HEK293 (cell line): Measurements from ENCODE around the gene RBMS1.

Experiments used
- CTCF ChIA-PET: fragments of 350-600 bp; formaldehyde crosslinking; extraction: SDS; loops from one replicate; lab custom pipeline; 2021; ENCODE audit warnings: antibody characterized with exemption; lab: Yijun Ruan, JAX
- POLR2A ChIA-PET: fragments of 300-600 bp; formaldehyde crosslinking; extraction: SDS; loops from one replicate; lab custom pipeline; 2020; ENCODE audit warnings: antibody characterized with exemption, inconsistent platforms; lab: Yijun Ruan, JAX
- H3K27ac ChIP-seq: fragments of 200-500 bp; sonication (Bioruptor generic); 2 replicates; pipeline ENCODE4 v1.5.1; 2014; ENCODE audit warnings: low read depth, low read length, control low read depth, inconsistent platforms; ENCODE audit errors: extremely low read depth
- H3K36me3 ChIP-seq, 2 experiments: fragments of 200-500 bp in 1 of 2; sonication (Bioruptor generic) in 1 of 2; 1 replicate in 1 of 2; 2 replicates in 1 of 2; pipeline ENCODE4 v1.5.1; 2014 to 2017; ENCODE audit warnings: inconsistent platforms in 2 of 2, low read length in 2 of 2; ENCODE audit not compliant: control insufficient read depth in 2 of 2, insufficient read depth in 1 of 2
- H3K4me1 ChIP-seq: fragments of 200-500 bp; sonication (Bioruptor generic); 2 replicates; pipeline ENCODE4 v1.5.1; 2014; ENCODE audit warnings: mild to moderate bottlenecking, low read length, inconsistent platforms; ENCODE audit not compliant: control insufficient read depth, insufficient read depth
- H3K4me3 ChIP-seq: 2 replicates; pipeline ENCODE4 v1.5.1; 2011; ENCODE audit warnings: low read depth, mild to moderate bottlenecking, control low read depth, low read length, moderate library complexity
- H3K9me3 ChIP-seq: fragments of 200-500 bp; sonication (Bioruptor generic); 2 replicates; pipeline ENCODE4 v1.5.1; 2014; ENCODE audit warnings: low read depth, low read length, inconsistent platforms; ENCODE audit not compliant: control insufficient read depth, insufficient read depth
- AEBP2 ChIP-seq: fragments of 450-650 bp; formaldehyde crosslinking; IDR thresholded peaks from 2 replicates; pipeline ENCODE4 v1.5.1; 2016; ENCODE audit warnings: missing biosample characterization, missing genetic modification characterization, borderline replicate concordance
- BCL6B ChIP-seq: fragments of 450-650 bp; formaldehyde crosslinking; IDR thresholded peaks from 2 replicates; pipeline ENCODE4 v1.5.1; 2017; ENCODE audit warnings: missing biosample characterization, missing genetic modification characterization
- GLI4 ChIP-seq: fragments of 450-650 bp; formaldehyde crosslinking; IDR thresholded peaks from 2 replicates; pipeline ENCODE4 v1.5.1; 2016; ENCODE audit warnings: missing biosample characterization, missing genetic modification characterization
- HIC1 ChIP-seq: fragments of 450-650 bp; formaldehyde crosslinking; IDR thresholded peaks from 2 replicates; pipeline ENCODE4 v1.5.1; 2016; ENCODE audit warnings: missing biosample characterization, missing genetic modification characterization
- IKZF3 ChIP-seq: fragments of 450-650 bp; IDR thresholded peaks from 2 replicates; pipeline ENCODE4 v1.5.0; 2018; ENCODE audit warnings: missing biosample characterization, mild to moderate bottlenecking, missing genetic modification characterization, moderate library complexity
- KLF1 ChIP-seq: fragments of 450-650 bp; formaldehyde crosslinking; IDR thresholded peaks from 2 replicates; pipeline ENCODE4 v1.5.1; 2016; ENCODE audit warnings: missing biosample characterization, missing genetic modification characterization
- KLF17 ChIP-seq: fragments of 450-650 bp; formaldehyde crosslinking; IDR thresholded peaks from 2 replicates; pipeline ENCODE4 v1.5.1; 2016; ENCODE audit warnings: missing biosample characterization, missing genetic modification characterization
- MEIS1 ChIP-seq: sonication (generic); formaldehyde crosslinking; IDR thresholded peaks from 2 replicates; pipeline ENCODE4 v1.8.1; 2022; ENCODE audit warnings: missing genetic modification reagents, mild to moderate bottlenecking, borderline replicate concordance
- OSR2 ChIP-seq: fragments of 450-650 bp; formaldehyde crosslinking; IDR thresholded peaks from 2 replicates; pipeline ENCODE4 v1.5.1; 2016; ENCODE audit warnings: missing biosample characterization, missing genetic modification characterization
- RBAK ChIP-seq: fragments of 450-650 bp; formaldehyde crosslinking; IDR thresholded peaks from 2 replicates; pipeline ENCODE4 v1.5.1; 2016; ENCODE audit warnings: missing biosample characterization, missing genetic modification characterization
- TSHZ1 ChIP-seq: fragments of 450-650 bp; formaldehyde crosslinking; IDR thresholded peaks from 2 replicates; pipeline ENCODE4 v1.5.1; 2016; ENCODE audit warnings: missing biosample characterization, missing genetic modification characterization, borderline replicate concordance
- ZBTB48 ChIP-seq: fragments of 450-650 bp; formaldehyde crosslinking; IDR thresholded peaks from 2 replicates; pipeline ENCODE4 v1.5.1; 2016; ENCODE audit warnings: missing biosample characterization, missing genetic modification characterization
- ZBTB6 ChIP-seq: fragments of 450-650 bp; formaldehyde crosslinking; IDR thresholded peaks from 2 replicates; pipeline ENCODE4 v1.5.1; 2017; ENCODE audit warnings: missing biosample characterization, missing genetic modification characterization
- ZFHX2 ChIP-seq: fragments of 450-650 bp; formaldehyde crosslinking; conservative IDR thresholded peaks from 2 replicates; pipeline ENCODE4 v1.5.1; 2016; ENCODE audit warnings: missing biosample characterization, missing genetic modification characterization
- ZFP41 ChIP-seq: fragments of 450-650 bp; formaldehyde crosslinking; IDR thresholded peaks from 2 replicates; pipeline ENCODE4 v1.5.1; 2016; ENCODE audit warnings: missing biosample characterization, missing genetic modification characterization, borderline replicate concordance
- ZNF112 ChIP-seq: fragments of 450-650 bp; formaldehyde crosslinking; IDR thresholded peaks from 2 replicates; pipeline ENCODE4 v1.5.0; 2017; ENCODE audit warnings: missing biosample characterization, missing genetic modification characterization
- ZNF132 ChIP-seq: fragments of 450-650 bp; formaldehyde crosslinking; IDR thresholded peaks from 2 replicates; pipeline ENCODE4 v1.5.1; 2017; ENCODE audit warnings: missing biosample characterization, missing genetic modification characterization, borderline replicate concordance
- ZNF292 ChIP-seq: fragments of 450-650 bp; formaldehyde crosslinking; IDR thresholded peaks from 2 replicates; pipeline ENCODE4 v1.5.1; 2016; ENCODE audit warnings: low read depth, missing biosample characterization, missing genetic modification characterization, borderline replicate concordance
- ZNF362 ChIP-seq: fragments of 450-650 bp; formaldehyde crosslinking; IDR thresholded peaks from 2 replicates; pipeline ENCODE4 v1.5.1; 2016; ENCODE audit warnings: missing biosample characterization, missing genetic modification characterization
- ZNF404 ChIP-seq: fragments of 450-650 bp; formaldehyde crosslinking; IDR thresholded peaks from 2 replicates; pipeline ENCODE4 v1.5.1; 2017; ENCODE audit warnings: missing biosample characterization, missing genetic modification characterization
- ZNF423 ChIP-seq: fragments of 450-650 bp; formaldehyde crosslinking; IDR thresholded peaks from 2 replicates; pipeline ENCODE4 v1.5.1; 2016; ENCODE audit warnings: missing biosample characterization, missing genetic modification characterization
- ZNF585B ChIP-seq: fragments of 450-650 bp; formaldehyde crosslinking; IDR thresholded peaks from 2 replicates; pipeline ENCODE4 v1.5.1; 2016; ENCODE audit warnings: missing biosample characterization, missing genetic modification characterization
- ZNF623 ChIP-seq: fragments of 450-650 bp; formaldehyde crosslinking; IDR thresholded peaks from 2 replicates; pipeline ENCODE4 v1.5.1; 2016; ENCODE audit warnings: missing biosample characterization, missing genetic modification characterization
- ZNF639 ChIP-seq: fragments of 450-650 bp; formaldehyde crosslinking; IDR thresholded peaks from 2 replicates; pipeline ENCODE4 v1.5.1; 2016; ENCODE audit warnings: missing biosample characterization, missing genetic modification characterization
- ZNF777 ChIP-seq: fragments of 450-650 bp; formaldehyde crosslinking; IDR thresholded peaks from 2 replicates; pipeline ENCODE4 v1.5.1; 2017; ENCODE audit warnings: missing biosample characterization, missing genetic modification characterization, borderline replicate concordance

Gene RBMS1

GRCh38 chr2:160417745-160418397 is 75.7 kb downstream of the RBMS1 start:
- Histone ChIP-seq H3K36me3 (no peaks in the 10 kb centered on the region), H3K27ac (no peak overlapping the region), H3K4me3 (no peak overlapping the region), H3K9me3 (no peaks in the 10 kb centered on the region), H3K4me1 (peaks cover 13% of the 10 kb centered on the region)
- ChIA-PET CTCF (no interaction called here), POLR2A (no interaction called here)
- TF ChIP-seq ZFP41 (no peak), ZBTB6 (tag by site-specific recombination) (no peak), ZNF423 (tag by site-specific recombination) (no peak), ZNF404 (tag by site-specific recombination) (no peak), ZNF362 (tag by site-specific recombination) (no peak), ZNF112 (tag by site-specific recombination) (no peak), AEBP2 (tag by site-specific recombination) (no peak), ZNF132 (tag by site-specific recombination) (no peak), ZNF777 (no peak), HIC1 (no peak), KLF1 (tag by site-specific recombination) (no peak), ZFHX2 (no peak), MEIS1 (CRISPR knock-in tag) (no peak), BCL6B (tag by site-specific recombination) (no peak), GLI4 (tag by site-specific recombination) (no peak), ZNF623 (no peak), OSR2 (tag by site-specific recombination) (peak; percentile 36), RBAK (tag by site-specific recombination) (no peak), ZNF292 (no peak), ZBTB48 (no peak), TSHZ1 (no peak), KLF17 (tag by site-specific recombination) (no peak), IKZF3 (tag by site-specific recombination) (no peak), ZNF639 (tag by site-specific recombination) (no peak), ZNF585B (tag by site-specific recombination) (no peak)
